ENCODE results near the gene LEFTY2. TPM values are rescaled to one million over a fixed set of nuclear protein-coding genes. Genes with fewer than 3 reads are reported as not detected.
"Not testable (repeated sequence)": the region's sequence is repeated elsewhere in the genome, so short reads cannot be mapped to it uniquely, and the experiment has no call there.

LEFTY2 gene
- total RNA-seq, 1 experiment from 2014 or later: not detected

DNA sequence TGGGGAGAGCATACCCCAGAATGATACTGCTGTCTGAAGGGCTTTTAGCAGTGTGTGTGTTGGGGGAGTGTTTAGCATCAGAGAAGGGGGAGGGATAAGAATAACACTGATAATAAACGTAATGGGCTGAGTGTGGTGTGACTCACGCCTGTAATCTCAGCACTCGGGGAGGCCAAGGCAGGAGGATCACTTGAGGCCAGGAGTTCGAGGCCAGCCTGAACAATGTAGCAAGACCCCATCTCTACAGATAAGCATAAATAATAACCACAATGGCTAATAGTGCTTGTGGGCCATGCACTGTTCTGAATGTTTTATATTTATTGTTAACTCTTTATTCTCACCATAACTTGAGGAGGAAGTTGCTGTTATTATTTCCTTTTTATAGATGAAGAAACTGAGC lies 2.6 kb upstream of the LEFTY2 start:
- CTCF ChIA-PET: interaction anchor here (0.7 to 2.0 kb wide), 4 partner anchors 18 to 468 kb away, joined by 3 to 4 read pairs (median 4); no protein-coding TSS in a partner anchor
- H3K27me3 Mint-ChIP-seq (ENCODE audit: insufficient read depth, unreplicated experiment): peaks cover 17% of the 10 kb centered on the region
- intact Hi-C loops (cut with micrococcal nuclease): no loop called here

DNA sequence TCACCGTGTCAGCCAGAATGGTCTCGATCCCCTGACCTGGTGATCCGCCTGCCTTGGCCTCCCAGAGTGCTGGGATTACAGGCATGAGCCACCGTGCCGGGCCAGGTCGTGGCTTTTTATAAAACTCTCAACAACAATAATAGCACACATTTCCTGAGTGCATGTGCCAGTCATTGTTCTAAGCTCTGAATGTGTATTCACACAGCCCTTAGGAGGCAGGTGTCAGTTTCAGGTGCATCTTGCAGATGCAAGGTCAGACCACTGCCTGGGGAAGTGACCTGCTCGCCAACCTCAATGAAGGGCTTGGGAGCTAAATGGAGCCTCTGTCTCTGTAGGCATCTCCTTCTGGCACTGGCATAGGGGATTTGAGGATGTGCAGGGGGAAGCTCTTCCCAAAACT lies 1.6 kb upstream of the LEFTY2 start:
- Mint-ChIP-seq H3K27ac (ENCODE audit: low read depth, unreplicated experiment) (no peak overlapping the region), H3K4me3 (ENCODE audit: unreplicated experiment) (no peak overlapping the region), H3K4me1 (ENCODE audit: insufficient read depth, unreplicated experiment) (no peaks in the 10 kb centered on the region), H3K9me3 (ENCODE audit: unreplicated experiment) (no peaks in the 10 kb centered on the region), H3K36me3 (ENCODE audit: insufficient read depth, unreplicated experiment) (no peaks in the 10 kb centered on the region), H3K27me3 (ENCODE audit: insufficient read depth, unreplicated experiment) (peaks cover 7% of the 10 kb centered on the region)
- ChIA-PET POLR2A (interaction anchor here (0.6 kb wide), 1 partner anchor 780 kb away, joined by 3 read pairs; no protein-coding TSS in a partner anchor), CTCF (interaction anchor here (0.5 to 3.0 kb wide), 3 partner anchors 121 to 743 kb away, joined by 3 to 9 read pairs (median 3); no protein-coding TSS in a partner anchor)
- intact Hi-C loops (cut with micrococcal nuclease): no loop called here
- no TSS peak for BruUV-seq (replicated peaks)
- no peak for DNase-seq (ENCODE audit: unreplicated experiment)
- TF ChIP-seq, protein P1, sequence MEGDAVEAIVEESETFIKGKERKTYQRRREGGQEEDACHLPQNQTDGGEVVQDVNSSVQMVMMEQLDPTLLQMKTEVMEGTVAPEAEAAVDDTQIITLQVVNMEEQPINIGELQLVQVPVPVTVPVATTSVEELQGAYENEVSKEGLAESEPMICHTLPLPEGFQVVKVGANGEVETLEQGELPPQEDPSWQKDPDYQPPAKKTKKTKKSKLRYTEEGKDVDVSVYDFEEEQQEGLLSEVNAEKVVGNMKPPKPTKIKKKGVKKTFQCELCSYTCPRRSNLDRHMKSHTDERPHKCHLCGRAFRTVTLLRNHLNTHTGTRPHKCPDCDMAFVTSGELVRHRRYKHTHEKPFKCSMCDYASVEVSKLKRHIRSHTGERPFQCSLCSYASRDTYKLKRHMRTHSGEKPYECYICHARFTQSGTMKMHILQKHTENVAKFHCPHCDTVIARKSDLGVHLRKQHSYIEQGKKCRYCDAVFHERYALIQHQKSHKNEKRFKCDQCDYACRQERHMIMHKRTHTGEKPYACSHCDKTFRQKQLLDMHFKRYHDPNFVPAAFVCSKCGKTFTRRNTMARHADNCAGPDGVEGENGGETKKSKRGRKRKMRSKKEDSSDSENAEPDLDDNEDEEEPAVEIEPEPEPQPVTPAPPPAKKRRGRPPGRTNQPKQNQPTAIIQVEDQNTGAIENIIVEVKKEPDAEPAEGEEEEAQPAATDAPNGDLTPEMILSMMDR (IDR thresholded peaks at IDR 0.05; ENCODE audit: unreplicated experiment): no peak

More for the DNA sequence above, 2.6 kb upstream of the LEFTY2 start:
- no peak overlapping the region for H3K4me3 Mint-ChIP-seq (ENCODE audit: unreplicated experiment)
- H3K27ac Mint-ChIP-seq (ENCODE audit: low read depth, unreplicated experiment): no peak overlapping the region
- TF ChIP-seq, protein P1 (IDR thresholded peaks at IDR 0.05; ENCODE audit: unreplicated experiment): no peak
- no peak for DNase-seq (ENCODE audit: unreplicated experiment)
- POLR2A ChIA-PET: interaction anchor here (0.6 to 1.4 kb wide), 3 partner anchors 7 to 180 kb away, joined by 4 to 5 read pairs (median 5); partner anchors contain the start of gene SRP9
- H3K4me1 Mint-ChIP-seq (ENCODE audit: insufficient read depth, unreplicated experiment): no peaks in the 10 kb centered on the region
- H3K36me3 Mint-ChIP-seq (ENCODE audit: insufficient read depth, unreplicated experiment): no peaks in the 10 kb centered on the region
- BruUV-seq (replicated peaks): no TSS peak
- H3K9me3 Mint-ChIP-seq (ENCODE audit: unreplicated experiment): no peaks in the 10 kb centered on the region

DNA sequence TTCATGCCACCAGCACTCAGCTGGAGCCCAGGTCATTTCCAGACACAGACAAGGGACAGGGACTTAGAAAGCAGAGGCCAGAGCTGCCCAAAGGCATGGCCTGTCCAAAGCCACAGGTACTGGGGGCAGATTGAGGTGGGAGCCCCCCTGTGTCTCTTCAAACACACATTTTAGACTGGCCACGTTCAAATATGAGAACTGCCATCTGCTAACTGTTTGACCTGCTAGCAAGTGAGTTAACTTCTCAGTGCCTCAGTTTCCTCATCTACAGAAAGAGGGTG lies 862 bp upstream of the LEFTY2 start:
- no peak overlapping the region for H3K4me3 Mint-ChIP-seq (ENCODE audit: unreplicated experiment)
- TF ChIP-seq, protein P1 (IDR thresholded peaks at IDR 0.05; ENCODE audit: unreplicated experiment): no peak
- peaks cover under 1% of the 10 kb centered on the region for H3K27me3 Mint-ChIP-seq (ENCODE audit: insufficient read depth, unreplicated experiment)
- intact Hi-C loops (cut with micrococcal nuclease): no loop called here
- no peaks in the 10 kb centered on the region for H3K36me3 Mint-ChIP-seq (ENCODE audit: insufficient read depth, unreplicated experiment)
- POLR2A ChIA-PET: interaction anchor here (1.4 to 1.6 kb wide), 2 partner anchors 19 to 60 kb away, joined by 4 to 5 read pairs; partner anchors contain the start of gene TMEM63A
- H3K27ac Mint-ChIP-seq (ENCODE audit: low read depth, unreplicated experiment): no peak overlapping the region
- H3K9me3 Mint-ChIP-seq (ENCODE audit: unreplicated experiment): no peaks in the 10 kb centered on the region
- peaks cover 5% of the 10 kb centered on the region for H3K4me1 Mint-ChIP-seq (ENCODE audit: insufficient read depth, unreplicated experiment)
- no TSS peak for BruUV-seq (replicated peaks)
- CTCF ChIA-PET: interaction anchor here (0.9 to 3.0 kb wide), 4 partner anchors 34 to 467 kb away, joined by 3 to 9 read pairs (median 4); partner anchors contain the start of gene TMEM63A
- no peak for DNase-seq (ENCODE audit: unreplicated experiment)

DNA sequence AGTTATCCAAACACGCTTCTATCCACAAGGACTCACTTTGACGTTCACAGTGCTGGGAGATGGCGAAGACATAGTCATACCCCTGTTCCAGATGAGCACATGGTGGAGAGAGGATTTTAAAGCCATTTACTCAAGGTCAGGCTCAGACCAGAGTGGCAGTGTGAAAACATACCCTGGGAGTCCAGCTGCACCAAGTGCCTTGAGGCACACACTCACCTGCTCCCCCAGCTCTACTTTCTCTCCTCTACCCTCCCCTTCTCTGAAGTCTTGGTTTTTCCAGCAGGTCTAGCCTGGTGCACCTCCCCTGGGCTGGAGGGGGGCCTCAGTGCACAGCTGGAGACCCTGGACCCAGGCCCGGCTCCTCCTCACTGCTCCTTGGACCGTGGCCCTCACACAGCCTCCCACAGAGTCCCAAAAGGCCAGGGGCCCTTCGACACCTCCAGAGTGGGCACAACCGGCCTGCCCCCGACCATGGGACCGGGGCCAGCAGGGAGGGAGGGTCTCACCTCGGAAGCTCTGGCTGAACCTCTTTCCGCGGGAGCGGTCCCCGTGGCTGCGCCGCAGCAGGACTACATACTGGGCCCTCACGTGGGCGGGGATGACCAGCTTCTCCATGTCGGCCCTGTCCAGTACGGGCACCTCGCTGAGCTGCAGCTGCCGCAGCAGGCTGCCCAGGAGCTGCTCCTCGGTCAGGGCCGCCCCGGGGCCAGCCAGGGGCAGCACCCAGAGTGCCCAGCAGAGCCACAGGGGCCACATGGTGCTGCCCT lies 452 bp downstream of the LEFTY2 start:
- H3K27ac Mint-ChIP-seq (ENCODE audit: low read depth, unreplicated experiment): no peak overlapping the region
- H3K4me3 Mint-ChIP-seq (ENCODE audit: unreplicated experiment): no peak overlapping the region
- H3K9me3 Mint-ChIP-seq (ENCODE audit: unreplicated experiment): no peaks in the 10 kb centered on the region
- TF ChIP-seq, protein P1 (IDR thresholded peaks at IDR 0.05; ENCODE audit: unreplicated experiment): no peak
- no peaks in the 10 kb centered on the region for H3K27me3 Mint-ChIP-seq (ENCODE audit: insufficient read depth, unreplicated experiment)
- ChIA-PET POLR2A (interaction anchor here (0.6 to 1.6 kb wide), 5 partner anchors 17 to 59 kb away, joined by 3 to 5 read pairs (median 3); partner anchors contain the start of gene TMEM63A), CTCF (interaction anchor here (0.9 to 3.0 kb wide), 3 partner anchors 33 to 466 kb away, joined by 3 to 9 read pairs (median 3); no protein-coding TSS in a partner anchor)
- intact Hi-C loops (cut with micrococcal nuclease): no loop called here
- DNase-seq (ENCODE audit: unreplicated experiment): no peak
- H3K4me1 Mint-ChIP-seq (ENCODE audit: insufficient read depth, unreplicated experiment): peaks cover 15% of the 10 kb centered on the region
- no peaks in the 10 kb centered on the region for H3K36me3 Mint-ChIP-seq (ENCODE audit: insufficient read depth, unreplicated experiment)
- no TSS peak for BruUV-seq (replicated peaks)

DNA sequence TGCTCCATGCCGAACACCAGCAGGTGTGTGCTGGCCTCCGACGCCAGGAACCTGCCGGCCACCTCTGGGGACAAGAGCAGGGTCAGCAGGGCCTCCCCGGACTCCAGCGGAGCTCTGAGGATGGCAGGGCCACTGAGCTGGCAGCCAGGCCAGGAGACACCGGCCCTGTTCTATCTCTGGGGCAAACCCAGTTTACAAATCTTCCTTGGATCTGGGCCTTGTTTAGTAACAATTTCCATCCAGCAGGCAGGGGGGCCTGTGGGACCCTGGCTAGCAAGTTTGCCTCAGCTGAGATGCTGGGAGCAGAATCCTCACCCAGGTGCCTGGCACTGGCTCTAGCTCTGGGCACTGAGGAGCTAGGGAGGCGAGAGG lies 1.1 kb downstream of the LEFTY2 start:
- H3K4me3 Mint-ChIP-seq (ENCODE audit: unreplicated experiment); H3K27me3 Mint-ChIP-seq (ENCODE audit: insufficient read depth, unreplicated experiment); H3K27ac Mint-ChIP-seq (ENCODE audit: low read depth, unreplicated experiment); H3K9me3 Mint-ChIP-seq (ENCODE audit: unreplicated experiment); DNase-seq (ENCODE audit: unreplicated experiment); BruUV-seq (replicated peaks); H3K36me3 Mint-ChIP-seq (ENCODE audit: insufficient read depth, unreplicated experiment); intact Hi-C loops (cut with micrococcal nuclease): not testable (repeated sequence)
- CTCF ChIA-PET: interaction anchor here (0.6 kb wide), 1 partner anchor 45 kb away, joined by 3 read pairs; no protein-coding TSS in a partner anchor
- POLR2A ChIA-PET: interaction anchor here (0.7 to 1.1 kb wide), 2 partner anchors 36 to 39 kb away, joined by 3 read pairs; no protein-coding TSS in a partner anchor
- H3K4me1 Mint-ChIP-seq (ENCODE audit: insufficient read depth, unreplicated experiment): peaks cover 15% of the 10 kb centered on the region

All from MCF 10A (cell line).